ENCODE results near the gene NAA10.

- TF ChIP-seq CTCF (IDR thresholded peaks at IDR 0.05) (no peak), POLR2A (IDR thresholded peaks at IDR 0.05; ENCODE audit: low read depth) (no peak)
Measured at GRCh38 chrX:153945956-153946943, 11.4 kb upstream of the NAA10 start.

Data from esophagus muscularis mucosa (tissue), 3 donors.